ENCODE results near the gene CENPS. TPM values are rescaled to one million over a fixed set of nuclear protein-coding genes. Genes with fewer than 3 reads are reported as not detected.
A peak's percentile ranks its signal among the peaks of the same experiment; 100 is the strongest.

CENPS gene
- total and polyA plus RNA-seq, 4 donors, result 4.4 to 9.8 (median 7.4) TPM

DNA sequence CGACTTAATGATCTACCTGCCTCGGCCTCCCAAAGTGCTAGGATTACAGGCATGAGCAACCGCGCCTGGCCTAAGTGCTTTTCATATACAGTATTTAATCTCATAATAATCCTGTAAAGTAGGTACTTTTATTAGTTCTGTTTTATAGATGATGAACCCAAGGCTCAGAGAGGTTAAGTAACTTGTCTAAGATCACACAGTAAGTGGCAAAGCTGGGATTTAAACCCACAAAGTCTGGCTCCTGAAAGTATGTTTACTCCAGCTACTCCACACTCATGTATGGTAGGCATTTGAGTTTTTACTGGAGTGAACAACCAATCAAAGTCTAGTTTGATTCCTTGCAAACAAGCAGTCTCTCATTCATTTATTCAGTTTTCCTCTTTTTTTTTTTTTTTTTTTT, 39.8 kb downstream of the CENPS start:
- TF ChIP-seq SP1 (IDR thresholded peaks at IDR 0.05), result no peak
- no peak for TF ChIP-seq YY1 (IDR thresholded peaks at IDR 0.05)
- TF ChIP-seq NR2F2 (IDR thresholded peaks at IDR 0.05), result no peak
- no peak for TF ChIP-seq ZBTB33 (IDR thresholded peaks at IDR 0.05)
- no peak for TF ChIP-seq RXRA (IDR thresholded peaks at IDR 0.05)
- no peak for TF ChIP-seq RAD21 (IDR thresholded peaks at IDR 0.05)
- TF ChIP-seq JUND (IDR thresholded peaks at IDR 0.05), result no peak
- TF ChIP-seq, protein P1, sequence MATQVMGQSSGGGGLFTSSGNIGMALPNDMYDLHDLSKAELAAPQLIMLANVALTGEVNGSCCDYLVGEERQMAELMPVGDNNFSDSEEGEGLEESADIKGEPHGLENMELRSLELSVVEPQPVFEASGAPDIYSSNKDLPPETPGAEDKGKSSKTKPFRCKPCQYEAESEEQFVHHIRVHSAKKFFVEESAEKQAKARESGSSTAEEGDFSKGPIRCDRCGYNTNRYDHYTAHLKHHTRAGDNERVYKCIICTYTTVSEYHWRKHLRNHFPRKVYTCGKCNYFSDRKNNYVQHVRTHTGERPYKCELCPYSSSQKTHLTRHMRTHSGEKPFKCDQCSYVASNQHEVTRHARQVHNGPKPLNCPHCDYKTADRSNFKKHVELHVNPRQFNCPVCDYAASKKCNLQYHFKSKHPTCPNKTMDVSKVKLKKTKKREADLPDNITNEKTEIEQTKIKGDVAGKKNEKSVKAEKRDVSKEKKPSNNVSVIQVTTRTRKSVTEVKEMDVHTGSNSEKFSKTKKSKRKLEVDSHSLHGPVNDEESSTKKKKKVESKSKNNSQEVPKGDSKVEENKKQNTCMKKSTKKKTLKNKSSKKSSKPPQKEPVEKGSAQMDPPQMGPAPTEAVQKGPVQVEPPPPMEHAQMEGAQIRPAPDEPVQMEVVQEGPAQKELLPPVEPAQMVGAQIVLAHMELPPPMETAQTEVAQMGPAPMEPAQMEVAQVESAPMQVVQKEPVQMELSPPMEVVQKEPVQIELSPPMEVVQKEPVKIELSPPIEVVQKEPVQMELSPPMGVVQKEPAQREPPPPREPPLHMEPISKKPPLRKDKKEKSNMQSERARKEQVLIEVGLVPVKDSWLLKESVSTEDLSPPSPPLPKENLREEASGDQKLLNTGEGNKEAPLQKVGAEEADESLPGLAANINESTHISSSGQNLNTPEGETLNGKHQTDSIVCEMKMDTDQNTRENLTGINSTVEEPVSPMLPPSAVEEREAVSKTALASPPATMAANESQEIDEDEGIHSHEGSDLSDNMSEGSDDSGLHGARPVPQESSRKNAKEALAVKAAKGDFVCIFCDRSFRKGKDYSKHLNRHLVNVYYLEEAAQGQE (IDR thresholded peaks at IDR 0.05), result no peak
- TF ChIP-seq EGR1 (IDR thresholded peaks at IDR 0.05; ENCODE audit: low read depth in 2 of 2), result no peak
- no peak for TF ChIP-seq MAX (IDR thresholded peaks at IDR 0.05)
- no peak for TF ChIP-seq CTCF (IDR thresholded peaks at IDR 0.05; ENCODE audit: low read depth, low read length, missing input control)
- no peak for TF ChIP-seq FOXA1 (IDR thresholded peaks at IDR 0.05)
- TF ChIP-seq, protein P2, sequence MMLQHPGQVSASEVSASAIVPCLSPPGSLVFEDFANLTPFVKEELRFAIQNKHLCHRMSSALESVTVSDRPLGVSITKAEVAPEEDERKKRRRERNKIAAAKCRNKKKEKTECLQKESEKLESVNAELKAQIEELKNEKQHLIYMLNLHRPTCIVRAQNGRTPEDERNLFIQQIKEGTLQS (IDR thresholded peaks at IDR 0.05), result no peak
- DNase-seq (ENCODE audit: low spot score), result no peak
- peaks cover 0 to 21% (median 12%) of the 10 kb centered on the region in 4 donors for H3K4me1 ChIP-seq (ENCODE audit: control insufficient read depth in 4 of 4, insufficient read depth in 4 of 4, low read length in 3 of 4)
- WGBS, result 98% methylated on average over 4 of the region's 4 CpGs
- no peaks in the 10 kb centered on the region for H3K27me3 ChIP-seq (ENCODE audit: control insufficient read depth in 4 of 4, insufficient read depth in 4 of 4, low read length in 3 of 4)
- no peak overlapping the region for H3K9ac ChIP-seq (ENCODE audit: low read depth in 1 of 2, low read length in 2 of 2)
- no peaks in the 10 kb centered on the region for H3K9me3 ChIP-seq (ENCODE audit: control insufficient read depth in 4 of 4, low read length in 3 of 4)
- no peak overlapping the region for H3K27ac ChIP-seq (ENCODE audit: low read depth in 1 of 2, low read length in 2 of 2)
- no peak overlapping the region for H3K4me3 ChIP-seq (ENCODE audit: low read depth in 1 of 3, low read length in 3 of 3)
- peaks cover 4 to 18% (median 13%) of the 10 kb centered on the region in 4 donors for H3K36me3 ChIP-seq (ENCODE audit: control insufficient read depth in 4 of 4, insufficient read depth in 3 of 4, low read depth in 1 of 4, low read length in 3 of 4)

DNA sequence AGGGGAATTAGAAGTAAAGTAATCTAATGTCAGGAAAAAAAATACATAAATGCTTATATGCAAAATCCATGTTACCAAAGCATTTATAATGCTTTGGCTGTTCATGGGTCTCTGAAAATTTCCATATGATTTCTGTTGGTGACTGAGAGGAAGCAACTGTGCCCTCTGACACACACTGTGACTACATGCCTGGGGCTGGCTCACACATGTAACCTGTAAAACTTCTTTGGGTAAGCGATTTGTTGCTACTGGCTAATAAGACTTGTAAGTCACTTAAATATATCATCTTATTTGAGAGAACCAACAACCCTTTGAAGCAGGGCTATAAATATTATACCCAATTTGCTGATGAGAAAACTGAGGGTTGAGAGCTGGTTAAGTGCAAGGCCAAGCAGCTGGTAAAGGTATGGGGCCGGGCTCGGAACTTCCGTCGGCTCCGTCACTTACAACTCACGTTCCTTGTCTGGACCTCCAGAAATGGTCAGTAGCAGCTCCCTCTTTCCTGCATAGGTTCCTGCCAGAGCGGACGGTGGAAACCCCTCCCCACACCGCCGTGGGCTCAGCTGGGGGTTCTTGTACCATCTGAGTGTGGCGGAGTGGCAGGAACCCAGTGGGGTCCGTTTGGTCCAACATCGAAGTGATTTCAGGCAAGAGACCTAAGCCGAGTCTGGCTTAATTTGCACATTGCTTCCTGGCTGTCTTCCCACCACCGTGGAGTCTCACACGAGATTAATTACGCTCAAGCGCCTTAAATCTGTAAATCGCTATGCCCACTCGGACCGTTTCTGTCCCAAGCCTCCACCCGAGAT, 41.4 kb downstream of the CENPS start:
- 9% methylated on average over 23 of the region's 23 CpGs for WGBS
- no peaks in the 10 kb centered on the region for H3K27me3 ChIP-seq (ENCODE audit: control insufficient read depth in 4 of 4, insufficient read depth in 4 of 4, low read length in 3 of 4)
- H3K9ac ChIP-seq (ENCODE audit: low read depth in 1 of 2, low read length in 2 of 2), result peak overlapping the region; percentile 20 to 65
- peak overlapping the region; percentile 34 to 56 for H3K27ac ChIP-seq (ENCODE audit: low read depth in 1 of 2, low read length in 2 of 2)
- H3K36me3 ChIP-seq (ENCODE audit: control insufficient read depth in 4 of 4, insufficient read depth in 3 of 4, low read depth in 1 of 4, low read length in 3 of 4), result peaks cover 0 to 12% (median 4%) of the 10 kb centered on the region in 4 donors
- DNase-seq (ENCODE audit: low spot score), result no peak
- H3K9me3 ChIP-seq (ENCODE audit: control insufficient read depth in 4 of 4, low read length in 3 of 4), result no peaks in the 10 kb centered on the region
- H3K4me3 ChIP-seq (ENCODE audit: low read depth in 1 of 3, low read length in 3 of 3), result peak overlapping the region; percentile 74 to 90 (median 75)
- peaks cover 3 to 35% (median 25%) of the 10 kb centered on the region in 4 donors for H3K4me1 ChIP-seq (ENCODE audit: control insufficient read depth in 4 of 4, insufficient read depth in 4 of 4, low read length in 3 of 4)
- TF ChIP-seq, protein P2 (IDR thresholded peaks at IDR 0.05), result no peak
- TF ChIP-seq SP1 (IDR thresholded peaks at IDR 0.05) (no peak), TAF1 (conservative IDR thresholded peaks at IDR 0.05) (no peak), EGR1 (IDR thresholded peaks at IDR 0.05; ENCODE audit: low read depth in 2 of 2) (no peak), GABPA (IDR thresholded peaks at IDR 0.05 in 1 of 2, conservative IDR thresholded peaks at IDR 0.05 in 1 of 2) (no peak), MAX (IDR thresholded peaks at IDR 0.05) (no peak), YY1 (IDR thresholded peaks at IDR 0.05) (no peak), CTCF (IDR thresholded peaks at IDR 0.05; ENCODE audit: low read depth, low read length, missing input control) (no peak), RXRA (IDR thresholded peaks at IDR 0.05) (no peak), HNF4G (IDR thresholded peaks at IDR 0.05) (no peak)

Data from liver (tissue), 9 donors.